ENCODE measurements around the gene SBNO2.
"Not testable (repeated sequence)": the region's sequence is repeated elsewhere in the genome, so short reads cannot be mapped to it uniquely, and the experiment has no call there.

Gene SBNO2

GRCh38 chr19:1208830-1209229 is 34.8 kb upstream of the SBNO2 start:
- not testable (repeated sequence) for DNase-seq

- DNase-seq: peak; percentile 76
Observed at GRCh38 chr19:1206864-1207450, 32.9 kb upstream of the SBNO2 start.

GRCh38 chr19:1206150-1206863 is 32.2 kb upstream of the SBNO2 start:
- no peak for DNase-seq

DNA sequence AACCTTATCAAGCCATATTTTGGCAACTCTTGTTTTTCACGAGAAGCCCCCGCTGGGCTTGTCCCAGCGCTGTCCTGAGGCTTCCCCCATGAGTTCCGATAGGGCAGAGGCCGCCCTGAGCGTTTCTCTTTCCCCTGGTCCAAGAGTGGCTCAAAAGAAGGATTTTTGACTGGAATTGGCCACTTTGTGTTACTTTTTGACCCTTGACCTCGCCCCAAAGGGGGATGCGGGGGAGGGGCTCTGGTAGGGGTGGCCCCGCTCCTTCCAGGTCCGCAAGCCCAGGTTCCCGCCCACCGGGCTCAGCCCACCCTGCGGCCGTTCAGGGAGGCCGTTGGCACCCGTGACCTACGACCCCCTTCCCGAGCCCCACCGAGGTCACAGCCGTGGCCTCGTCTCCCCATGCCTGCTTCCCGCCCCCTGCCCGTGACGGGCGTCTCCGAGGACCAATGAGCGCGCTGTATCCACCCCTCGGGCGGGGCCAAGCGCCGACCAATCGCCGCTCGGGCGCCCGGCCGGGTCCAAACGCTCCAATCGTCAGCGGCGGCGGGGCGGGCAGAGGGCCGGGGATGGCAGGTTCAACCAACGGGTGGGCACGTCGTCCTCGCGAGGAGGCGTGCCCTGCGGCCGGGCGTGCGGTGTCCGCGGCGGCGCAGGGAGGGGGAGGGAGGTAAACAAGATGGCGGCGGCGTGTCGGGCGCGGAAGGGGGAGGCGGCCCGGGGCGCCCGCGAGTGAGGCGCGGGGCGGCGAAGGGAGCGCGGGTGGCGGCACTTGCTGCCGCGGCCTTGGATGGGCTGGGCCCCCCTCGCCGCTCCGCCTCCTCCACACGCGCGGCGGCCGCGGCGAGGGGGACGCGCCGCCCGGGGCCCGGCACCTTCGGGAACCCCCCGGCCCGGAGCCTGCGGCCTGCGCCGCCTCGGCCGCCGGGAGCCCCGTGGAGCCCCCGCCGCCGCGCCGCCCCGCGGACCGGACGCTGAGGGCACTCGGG is 31.3 kb upstream of the SBNO2 start, which contains the start of gene STK11:
Gene STK11, plus strand, starts transcription at position 665 of the 986 bp plus-strand sequence. CDS start 1,136 bp downstream, outside the sequence.
- DNase-seq: peak; percentile 83

DNA sequence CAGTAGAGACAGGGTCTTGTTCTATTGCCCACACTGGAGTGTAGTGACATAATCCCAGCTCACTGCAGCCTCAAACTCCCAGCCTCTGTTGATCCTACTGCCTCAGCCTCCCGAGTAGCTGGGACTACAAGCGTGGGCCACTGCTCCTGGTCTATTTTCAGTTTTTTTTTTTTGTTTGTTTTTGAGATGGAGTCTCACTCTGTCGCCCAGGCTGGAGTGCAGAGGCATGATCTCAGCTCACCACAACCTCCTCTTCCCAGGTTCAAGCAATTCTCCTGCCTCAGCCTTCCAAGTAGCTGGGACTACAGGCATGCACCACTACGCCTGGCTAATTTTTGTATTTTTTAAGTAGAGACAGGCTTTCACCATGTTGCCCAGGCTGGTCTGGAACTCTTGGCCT is 26.5 kb upstream of the SBNO2 start:
- not testable (repeated sequence) for DNase-seq

DNA sequence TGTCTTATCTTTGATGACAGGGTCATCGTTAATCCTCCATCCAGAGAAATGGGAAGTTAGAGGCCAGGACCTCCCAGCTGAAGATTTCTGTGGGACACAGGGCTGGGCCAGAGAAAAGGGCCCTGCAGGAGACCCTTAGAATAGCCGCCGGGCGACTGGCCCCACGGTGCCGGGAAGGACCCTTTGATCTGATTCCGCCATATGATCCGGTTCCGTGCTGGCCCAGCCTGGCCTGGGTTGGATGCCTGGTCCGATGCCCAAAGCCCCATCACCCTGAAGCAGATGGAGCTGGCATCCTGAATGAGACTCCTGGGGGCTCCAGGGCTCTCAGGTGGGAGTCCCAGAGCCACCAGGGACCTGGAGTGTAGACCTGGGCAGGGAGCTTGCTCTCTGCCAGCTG is 25.5 kb upstream of the SBNO2 start:
- DNase-seq: no peak

DNA sequence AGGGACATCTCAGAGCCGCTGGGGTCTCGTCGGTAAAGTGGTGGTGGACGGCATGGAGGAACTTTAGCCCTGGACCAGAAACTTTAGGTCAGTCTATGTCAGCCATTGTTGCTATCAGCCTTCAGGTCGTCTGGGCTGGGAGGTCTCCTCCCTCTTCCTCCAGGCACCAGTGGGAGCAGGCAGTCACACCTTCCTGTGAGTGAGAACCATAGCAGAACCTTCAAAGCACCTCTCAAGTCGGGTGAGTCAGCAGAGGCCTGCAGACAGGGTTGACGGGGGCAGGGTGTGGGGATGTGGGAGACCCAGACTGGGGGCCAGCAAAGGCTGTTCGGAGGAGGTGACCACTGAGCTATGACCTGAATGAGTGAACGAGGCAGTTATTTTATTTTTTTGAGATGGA is 15.4 kb upstream of the SBNO2 start:
- DNase-seq: peak; percentile 90

DNA sequence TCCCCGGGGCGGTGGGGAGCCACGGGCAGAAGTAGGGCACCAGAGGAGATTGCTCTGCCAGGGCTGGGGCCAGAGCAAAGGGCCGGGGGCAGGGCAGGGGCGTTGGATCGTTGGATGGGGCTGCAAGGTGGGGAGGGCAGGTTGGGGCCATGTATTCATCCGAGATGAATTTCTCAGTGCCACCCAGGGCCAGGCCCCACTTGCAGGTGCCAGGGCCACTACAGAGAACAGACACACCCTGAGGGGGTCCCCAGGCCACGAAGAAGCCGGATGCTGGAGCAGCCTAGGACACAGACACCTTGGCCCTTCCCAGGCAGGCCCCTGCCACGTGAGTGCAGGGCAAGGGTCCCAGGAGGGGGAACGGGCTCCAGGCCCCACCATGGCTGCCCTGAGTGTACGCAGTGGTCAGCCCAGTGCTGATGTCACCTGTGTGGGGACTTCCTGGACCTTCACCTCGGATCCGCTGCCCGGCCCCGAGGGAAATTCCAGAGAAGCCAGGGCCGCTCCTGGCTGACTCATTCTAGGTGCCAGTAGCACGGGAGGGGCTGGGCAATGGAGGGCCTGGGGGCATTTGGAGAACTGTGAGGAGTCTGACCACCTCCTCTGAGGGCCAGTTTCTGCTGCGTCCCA is 9.6 kb upstream of the SBNO2 start:
- peak; percentile 57 for DNase-seq

DNA sequence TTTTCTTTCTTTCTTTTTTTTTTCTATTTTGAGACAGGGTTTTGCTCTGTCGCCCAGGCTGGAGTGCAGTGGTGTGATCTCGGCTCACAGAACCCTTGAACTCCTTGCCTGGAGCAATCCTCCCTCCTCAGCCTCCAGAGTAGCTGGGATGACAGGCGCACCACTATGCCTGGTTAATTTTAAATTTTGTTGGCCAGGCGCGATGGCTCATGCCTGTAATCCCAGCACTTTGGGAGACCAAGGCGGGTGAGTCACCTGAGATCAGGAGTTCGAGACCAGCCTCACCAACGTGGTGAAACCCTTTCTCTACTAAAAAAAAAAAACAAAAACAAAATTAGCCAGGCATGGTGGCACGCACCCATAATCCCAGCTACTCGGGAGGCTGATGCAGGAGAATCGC is 8.7 kb upstream of the SBNO2 start:
- no peak for DNase-seq

DNA sequence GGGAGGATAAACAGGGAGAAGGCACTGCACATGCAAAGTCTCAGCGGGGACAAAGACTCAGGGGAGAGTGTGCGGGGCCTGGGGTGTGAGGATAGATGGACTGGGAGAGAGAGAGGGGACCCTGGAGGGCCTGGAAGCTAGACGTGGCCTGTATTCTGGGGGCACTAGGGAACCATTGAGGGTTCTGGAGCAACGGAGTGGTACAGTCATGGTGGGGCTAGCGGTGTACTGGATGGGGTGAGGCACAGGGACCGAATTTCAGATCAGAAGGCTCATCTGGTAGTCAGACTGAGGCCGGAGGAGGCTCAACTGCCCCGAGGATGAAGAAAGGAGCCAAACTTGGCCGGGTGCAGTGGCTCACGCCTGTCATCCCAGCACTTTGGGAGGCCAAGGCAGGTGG is 8.0 kb upstream of the SBNO2 start:
- DNase-seq: no peak

DNA sequence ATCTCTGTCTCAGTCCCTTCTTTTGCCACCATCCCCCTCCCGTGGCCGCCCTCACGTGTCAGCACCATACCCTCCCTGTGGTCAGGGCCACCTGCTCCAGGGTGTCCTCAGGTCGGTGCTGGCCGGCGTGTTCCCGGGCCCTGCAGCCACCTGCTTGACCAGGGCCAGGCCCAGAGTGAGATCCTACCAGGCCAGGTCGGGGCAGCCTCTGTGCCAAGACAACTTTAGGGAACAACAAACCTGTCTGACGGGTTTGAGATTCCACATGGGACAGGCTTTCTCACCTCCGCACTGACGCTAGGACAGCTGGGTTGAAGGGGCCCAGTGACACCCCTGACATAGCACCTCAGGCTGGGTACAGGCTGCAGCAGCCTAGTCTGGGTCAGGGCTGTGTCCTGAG is 7.5 kb upstream of the SBNO2 start:
- no peak for DNase-seq

DNA sequence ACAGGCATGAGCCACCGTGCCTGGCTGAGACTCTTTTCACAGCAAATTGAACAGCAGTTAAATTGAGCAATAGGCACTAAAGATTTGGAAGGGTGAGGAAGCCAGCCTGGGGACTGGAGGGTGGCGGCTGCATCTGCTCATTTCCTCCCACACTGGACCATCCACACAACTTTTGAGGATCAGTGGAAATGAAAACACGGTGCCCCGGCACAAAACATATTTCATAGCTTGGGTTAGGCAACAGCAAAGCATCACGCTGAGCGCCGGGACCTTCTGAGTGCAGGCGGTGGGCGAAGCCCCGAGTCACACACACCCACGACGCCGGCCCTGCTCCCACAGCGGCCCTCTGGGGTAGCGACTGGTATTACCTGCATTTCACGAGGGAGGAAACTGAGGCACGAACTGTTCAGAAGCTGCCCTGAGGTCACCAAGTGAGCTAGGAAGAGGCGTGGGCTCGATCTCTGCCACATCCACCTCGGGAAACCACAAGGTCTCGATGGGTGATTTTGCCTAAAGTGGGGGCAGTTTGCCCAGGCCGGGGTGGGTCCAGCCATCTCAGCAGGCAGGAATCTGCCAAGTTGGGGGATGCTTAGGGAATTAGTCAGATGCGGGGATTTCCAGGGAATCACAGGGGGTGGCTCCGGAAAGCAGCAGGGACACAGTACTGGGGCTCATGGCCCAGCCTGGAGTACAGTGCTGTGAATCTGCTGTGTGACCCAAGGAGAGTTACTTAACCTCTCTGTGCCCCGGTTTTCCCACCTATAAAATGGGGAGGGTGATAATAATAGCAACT is 3.5 kb upstream of the SBNO2 start:
- peak; percentile 97 for DNase-seq

DNA sequence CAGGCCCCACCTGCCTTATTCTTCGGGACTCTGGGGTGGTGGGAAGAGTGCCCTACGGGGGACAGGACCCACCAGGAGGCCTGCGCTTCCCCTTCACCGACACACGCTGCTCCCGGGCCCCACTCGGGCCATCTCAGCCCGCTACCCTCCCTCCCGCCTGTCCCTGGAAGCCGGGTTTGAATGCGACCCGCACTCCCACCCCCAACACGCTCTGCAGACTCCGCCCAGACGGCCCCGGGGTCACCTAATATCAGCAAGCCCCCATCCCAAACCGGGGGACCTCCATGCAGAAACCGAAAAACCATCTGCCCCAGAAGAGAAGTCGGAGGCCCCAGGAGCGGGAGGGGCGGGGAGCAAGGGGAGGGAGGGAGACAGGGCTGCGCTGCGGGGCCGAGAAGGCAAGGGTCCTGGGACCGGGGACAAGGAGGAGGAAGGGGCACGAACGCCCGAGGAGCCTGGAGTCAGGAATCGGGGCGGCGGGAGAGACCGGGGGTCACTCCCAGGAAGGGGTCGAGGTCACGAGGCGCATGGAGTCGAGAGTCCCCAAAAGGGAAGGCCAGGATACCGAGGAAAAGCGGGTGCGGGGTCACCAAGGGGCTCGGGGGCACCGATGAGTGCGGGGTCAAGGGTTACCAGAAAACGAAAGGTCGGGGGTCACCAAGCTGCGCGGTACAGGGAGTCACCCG is 766 bp downstream of the SBNO2 start:
- DNase-seq: no peak

GRCh38 chr19:1172353-1173158 is 1.5 kb downstream of the SBNO2 start:
- DNase-seq: no peak

GRCh38 chr19:1171755-1172352 is 2.2 kb downstream of the SBNO2 start:
- DNase-seq: peak; percentile 32

DNA sequence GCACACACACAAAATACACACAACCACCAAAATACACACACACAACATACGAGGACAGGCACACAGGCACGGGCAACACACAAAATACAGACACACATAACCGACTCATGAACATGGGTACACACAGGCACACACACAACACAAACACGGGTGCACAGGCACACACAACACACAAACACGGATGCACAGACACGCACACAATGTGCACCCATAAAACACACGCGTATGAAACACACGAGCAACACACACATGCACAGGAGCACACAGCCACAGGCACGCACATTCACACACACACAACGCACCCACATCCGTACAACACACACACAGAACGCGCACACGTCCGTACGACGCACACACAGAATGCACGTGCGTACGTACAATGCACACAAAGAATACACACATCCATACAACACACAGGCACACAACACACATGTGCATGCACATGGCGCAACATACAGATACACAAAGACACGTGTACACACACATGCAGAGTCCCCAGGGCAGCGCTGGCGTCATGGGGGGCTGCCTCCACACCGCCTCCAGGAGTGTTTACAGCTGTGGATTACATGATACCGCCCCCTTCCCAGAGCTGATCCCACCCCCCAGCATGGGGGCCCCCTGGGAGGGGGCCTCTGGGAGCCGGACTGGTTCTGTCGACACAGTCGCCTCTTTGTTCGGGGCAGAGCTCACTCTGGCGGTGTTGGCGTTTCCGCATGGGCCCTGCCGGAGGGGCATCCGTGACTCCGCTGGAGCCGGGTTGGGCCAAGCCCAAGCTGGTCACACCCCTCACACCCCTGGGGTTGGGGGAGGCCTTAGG is 2.9 kb downstream of the SBNO2 start:
- DNase-seq: no peak

GRCh38 chr19:1169921-1170885 is 3.9 kb downstream of the SBNO2 start:
- DNase-seq: no peak

DNA sequence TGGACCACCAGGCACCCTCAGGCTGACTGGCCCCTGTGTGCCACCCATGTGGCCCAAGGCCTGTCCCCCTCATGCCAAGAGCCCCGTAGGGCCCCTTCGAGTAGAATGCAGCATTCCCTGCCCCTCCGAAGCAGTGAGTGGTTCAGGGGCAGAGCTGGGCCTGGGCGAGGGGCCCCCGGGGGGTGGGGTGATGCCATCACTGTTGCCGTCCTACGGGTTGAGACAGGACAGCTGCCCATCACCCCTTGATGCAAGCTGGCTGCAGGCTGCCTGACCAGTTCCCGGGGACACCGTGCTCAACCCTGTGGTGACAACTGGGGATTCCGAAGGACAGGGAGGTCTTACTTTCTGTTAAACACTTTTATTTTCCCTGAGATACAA is 4.7 kb downstream of the SBNO2 start:
- no peak for DNase-seq

Measured in kidney glomerular epithelial cell (primary cell).